ENCODE measurements around the gene PIRT.

PIRT gene

GRCh38 chr17:10776381-10776780 is 61.5 kb downstream of the PIRT start:
- Histone ChIP-seq H3K27me3 (replicated peaks; ENCODE audit: control insufficient read depth, insufficient read depth, low read length) (no peaks in the 10 kb centered on the region), H3K36me3 (ENCODE audit: control insufficient read depth, insufficient read depth, low read length) (no peaks in the 10 kb centered on the region), H3K4me3 (replicated peaks; ENCODE audit: low read depth, low read length) (no peak overlapping the region)
- DNase-seq (ENCODE audit: extremely low read depth, insufficient read length) = no peak
- TF ChIP-seq CTCF (IDR thresholded peaks at IDR 0.05; ENCODE audit: insufficient read depth, low read length, poor library complexity, severe bottlenecking) = no peak

- no peak for TF ChIP-seq CTCF (IDR thresholded peaks at IDR 0.05; ENCODE audit: insufficient read depth, low read length, poor library complexity, severe bottlenecking)
- no peaks in the 10 kb centered on the region for H3K27me3 ChIP-seq (replicated peaks; ENCODE audit: control insufficient read depth, insufficient read depth, low read length)
- no peaks in the 10 kb centered on the region for H3K36me3 ChIP-seq (ENCODE audit: control insufficient read depth, insufficient read depth, low read length)
Observed at GRCh38 chr17:10775740-10776356, 62.0 kb downstream of the PIRT start.

GRCh38 chr17:10775058-10775457 is 62.8 kb downstream of the PIRT start:
- no peak overlapping the region for H3K4me3 ChIP-seq (replicated peaks; ENCODE audit: low read depth, low read length)
- H3K27me3 ChIP-seq (replicated peaks; ENCODE audit: control insufficient read depth, insufficient read depth, low read length) = no peaks in the 10 kb centered on the region
- H3K36me3 ChIP-seq (ENCODE audit: control insufficient read depth, insufficient read depth, low read length) = no peaks in the 10 kb centered on the region
- DNase-seq (ENCODE audit: extremely low read depth, insufficient read length) = no peak
- no peak for TF ChIP-seq CTCF (IDR thresholded peaks at IDR 0.05; ENCODE audit: insufficient read depth, low read length, poor library complexity, severe bottlenecking)

More at GRCh38 chr17:10775740-10776356, 62.0 kb downstream of the PIRT start:
- no peak overlapping the region for H3K4me3 ChIP-seq (replicated peaks; ENCODE audit: low read depth, low read length)
- DNase-seq (ENCODE audit: extremely low read depth, insufficient read length) = no peak

DNA sequence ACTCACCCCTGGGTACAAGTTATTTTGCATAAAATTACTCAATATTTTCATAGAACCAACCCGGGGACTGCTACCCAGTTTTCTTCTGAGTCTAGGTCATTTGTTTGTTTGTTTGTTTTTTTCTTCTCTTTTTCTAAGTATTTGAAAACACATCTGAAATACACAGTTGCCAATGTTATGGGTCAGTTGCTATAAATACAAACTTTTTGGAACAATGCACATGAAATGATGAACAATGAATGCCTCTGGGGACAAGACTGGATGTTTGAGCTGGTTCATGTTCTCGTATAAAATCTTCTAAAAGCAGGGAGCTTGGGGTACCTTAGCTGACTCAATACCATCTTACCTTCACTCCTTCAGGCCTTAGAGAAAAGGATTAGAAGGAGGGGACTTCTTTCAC is 64.5 kb downstream of the PIRT start:
- DNase-seq (ENCODE audit: extremely low read depth, insufficient read length) = no peak
- Histone ChIP-seq H3K36me3 (ENCODE audit: control insufficient read depth, insufficient read depth, low read length) (no peaks in the 10 kb centered on the region), H3K27me3 (replicated peaks; ENCODE audit: control insufficient read depth, insufficient read depth, low read length) (no peaks in the 10 kb centered on the region), H3K4me3 (replicated peaks; ENCODE audit: low read depth, low read length) (no peak overlapping the region)
- no peak for TF ChIP-seq CTCF (IDR thresholded peaks at IDR 0.05; ENCODE audit: insufficient read depth, low read length, poor library complexity, severe bottlenecking)

Data from GM06990 (cell line).